ENCODE results near the gene ADGRV1.

DNA sequence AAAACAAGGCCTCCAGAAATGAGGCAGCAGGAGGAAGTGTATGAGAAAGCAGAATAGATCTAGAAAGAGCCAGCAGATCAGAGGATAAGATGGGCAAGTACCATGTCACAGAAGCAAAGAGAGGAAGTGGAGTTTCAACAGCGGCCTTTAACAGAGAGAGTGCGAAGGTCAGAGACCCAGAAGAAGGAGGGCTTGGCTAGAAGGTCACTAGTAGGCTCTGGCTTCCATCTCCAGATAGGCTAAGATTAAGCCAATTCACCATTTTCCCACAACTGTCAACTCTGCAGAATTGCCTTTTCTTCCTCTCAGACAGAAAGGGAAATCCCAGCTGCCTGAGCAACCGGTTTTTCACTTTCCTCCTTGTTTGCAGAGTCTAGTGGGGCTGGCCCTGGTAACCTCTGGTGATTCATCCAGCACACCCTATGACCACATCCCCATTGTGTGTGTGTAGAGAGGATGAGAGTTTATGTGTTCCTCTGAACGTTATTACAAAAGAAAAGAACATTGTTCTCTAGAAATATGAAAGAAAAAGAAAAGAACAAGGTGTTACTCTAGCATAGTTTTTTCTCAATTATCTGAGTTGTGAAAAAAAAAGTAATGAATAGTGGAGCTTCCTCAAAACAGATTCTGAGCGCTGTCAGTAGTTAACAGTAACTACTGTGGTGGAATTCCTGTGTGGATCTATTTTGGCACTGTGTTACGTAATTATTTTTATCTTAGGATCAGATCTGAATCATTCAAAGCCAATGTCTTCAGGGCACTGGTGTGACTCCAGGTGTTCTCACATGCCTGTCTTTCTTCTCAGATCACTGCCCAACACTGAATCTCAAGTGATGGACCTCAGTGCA is 604.2 kb downstream of the ADGRV1 start:
- TF ChIP-seq CTCF (IDR thresholded peaks at IDR 0.05; ENCODE audit: borderline replicate concordance, extremely low read depth, low read length, poor library complexity, severe bottlenecking) (no peak), EZH2 (IDR thresholded peaks at IDR 0.05; ENCODE audit: borderline replicate concordance, low read depth, low read length, severe bottlenecking) (no peak)

Data from DND-41 (cell line).